Spleen (tissue), 11 donors: ENCODE data around the gene OR2A2. TPM values are rescaled to one million over a fixed set of nuclear protein-coding genes. Genes with fewer than 3 reads are reported as not detected.
A peak's percentile ranks its signal among the peaks of the same experiment; 100 is the strongest.
"Not testable (repeated sequence)": the region's sequence is repeated elsewhere in the genome, so short reads cannot be mapped to it uniquely, and the experiment has no call there.

Experiments used
- DNase-seq: peaks from one replicate; pipeline ENCODE4 v3.0.0-alpha.2; 2020
- H3K27ac ChIP-seq, 8 donors: fragments of 200-600 bp; sonication (generic) in 7 of 8; 1 replicate in 4 of 8; 2 replicates in 4 of 8; pipeline versions ENCODE4 v1.5.0 to v1.8.0; 2016 to 2021; ENCODE audit warnings: inconsistent platforms in 4 of 8, mild to moderate bottlenecking in 4 of 8, moderate library complexity in 1 of 8
- H3K27me3 ChIP-seq, 7 donors: fragments of 200-600 bp; sonication (generic) in 6 of 7; replicated peaks in 1 of 7; 1 replicate in 4 of 7; 2 replicates in 3 of 7; pipeline versions ENCODE4 v1.5.0 to v1.8.0; 2016 to 2021; ENCODE audit warnings: inconsistent platforms in 3 of 7, mild to moderate bottlenecking in 1 of 7
- H3K36me3 ChIP-seq, 6 donors: fragments of 200-600 bp; sonication (generic) in 5 of 6; 1 replicate in 4 of 6; 2 replicates in 2 of 6; pipeline versions ENCODE4 v1.5.0 to v1.8.0; 2016 to 2021; ENCODE audit warnings: inconsistent platforms in 2 of 6
- H3K4me1 ChIP-seq, 6 donors: fragments of 200-600 bp; sonication (generic) in 5 of 6; 1 replicate in 3 of 6; 2 replicates in 3 of 6; pipeline versions ENCODE4 v1.5.0 to v1.8.0; 2016 to 2021; ENCODE audit warnings: inconsistent platforms in 3 of 6
- H3K4me3 ChIP-seq, 8 donors: fragments of 200-600 bp; sonication (generic) in 7 of 8; 1 replicate in 4 of 8; 2 replicates in 4 of 8; pipeline versions ENCODE4 v1.5.0 to v1.8.0; 2016 to 2021; ENCODE audit warnings: inconsistent platforms in 4 of 8, mild to moderate bottlenecking in 4 of 8, moderate library complexity in 2 of 8
- H3K9me3 ChIP-seq, 8 donors: fragments of 200-600 bp; sonication (generic) in 7 of 8; 1 replicate in 4 of 8; 2 replicates in 4 of 8; pipeline versions ENCODE4 v1.5.0 to v1.8.0; 2016 to 2021; ENCODE audit warnings: inconsistent platforms in 4 of 8
- CTCF ChIP-seq, 11 experiments: fragments of 200-600 bp in 7 of 11; fragments of 450-650 bp in 4 of 11; sonication (generic) in 4 of 11; IDR thresholded peaks in 8 of 11; conservative IDR thresholded peaks in 3 of 11; 1 replicate in 7 of 11; 2 replicates in 4 of 11; pipeline versions ENCODE4 v1.4.0 to v1.8.0; 2016 to 2021; ENCODE audit warnings: antibody characterized with exemption in 11 of 11, inconsistent platforms in 4 of 11, mild to moderate bottlenecking in 1 of 11
- POLR2A ChIP-seq, 3 donors: fragments of 450-650 bp; IDR thresholded peaks; one replicate each; pipeline ENCODE4 v1.5.1; 2017; ENCODE audit warnings: antibody characterized with exemption in 3 of 3, mild to moderate bottlenecking in 1 of 3
- POLR2AphosphoS5 ChIP-seq, 3 donors: sonication (generic); formaldehyde crosslinking; IDR thresholded peaks; one replicate each; pipeline ENCODE4 v1.5.1; 2017; ENCODE audit warnings: antibody characterized with exemption in 3 of 3
- WGBS, 5 donors: extraction: QIAGEN DNeasy Blood & Tissue Kit in 3 of 5; methylation state at CpG; one replicate each; pipeline versions ENCODE4 v1.1.5 to v1.1.7; 2013 to 2018; 5-methylcytosine and 5-hydroxymethylcytosine counted together
- intact Hi-C: fragments of 100-400 bp; cut with DNase I; formaldehyde crosslinking; loops from one replicate; pipeline ENCODE4 v1.15.0; 2023; ENCODE audit warnings: low total_unique reads
- polyA plus RNA-seq, 3 donors: library from polyadenylated mRNA; stranded (reverse); fragments of 200-250 nt; gene quantifications; one replicate each; pipeline ENCODE4 v1.2.1, GENCODE V29; 2013
- total RNA-seq, 7 donors: library from RNA; depleted of rRNA in 3 of 7; stranded (reverse); fragments of >200 nt in 3 of 7; fragmentation: NEBNext Ultra II Directional in 4 of 7; extraction: Animal tissue kit (Norgen Biotek cat#: 25700) in 4 of 7; gene quantifications; one replicate each; pipeline versions ENCODE4 v1.1.0 to v1.2.1, GENCODE V29; 2016 to 2021
- donor health status: healthy with polysubstance abuse.
- donor health status: DM: no; HTN: no; CAD: no; lungs with moderate emphysema.
- donor health status: DM: no; HTN: no; CAD: no.
- donor health status: Bipolar disorder and iron deficiency.
- donor health status: healthy.
- donor health status: DM: no; HTN: no; CAD: no.
- donor health status: DM: yes; HTN: yes; CAD: no.

OR2A2 gene
- total and polyA plus RNA-seq, 10 donors = not detected

- TF ChIP-seq POLR2A (IDR thresholded peaks at IDR 0.05) (no peak), CTCF (IDR thresholded peaks at IDR 0.05 in 8 of 11, conservative IDR thresholded peaks at IDR 0.05 in 3 of 11) (no peak), POLR2AphosphoS5 (IDR thresholded peaks at IDR 0.05) (no peak)
- no peak within 1 kb of the TSS for H3K27ac ChIP-seq
- intact Hi-C loops = no loop called here
These were observed 13.5 kb downstream of the OR2A2 start, which contains the start of gene OR2A14 for GRCh38 chr7:144122876-144123275. Gene OR2A14, plus strand, starts transcription at chr7:144123176. Its CDS starts 5,937 bp downstream, at chr7:144129113.

GRCh38 chr7:144127714-144128334, 18.4 kb downstream of the OR2A2 start:
- TF ChIP-seq POLR2A (IDR thresholded peaks at IDR 0.05) = no peak
- TF ChIP-seq CTCF (IDR thresholded peaks at IDR 0.05 in 8 of 11, conservative IDR thresholded peaks at IDR 0.05 in 3 of 11) = peak in 10 of 11 experiments; percentile 40 to 87 (median 84)
- Histone ChIP-seq H3K27me3 (no peaks in the 10 kb centered on the region), H3K4me3 (no peak overlapping the region), H3K4me1 (peaks cover 0 to 3% (median 0%) of the 10 kb centered on the region in 6 donors), H3K36me3 (no peaks in the 10 kb centered on the region), H3K27ac (no peak overlapping the region), H3K9me3 (no peaks in the 10 kb centered on the region)
- peak; percentile 94 for DNase-seq
- 38 to 48% (median 42%) methylated on average over 6 of the region's 6 CpGs for WGBS, 5 donors
- intact Hi-C loops = no loop called here

More at GRCh38 chr7:144122876-144123275, 13.5 kb downstream of the OR2A2 start, which contains the start of gene OR2A14:
- Histone ChIP-seq H3K4me3 (no peak within 1 kb of the TSS), H3K9me3 (no peaks in the 10 kb centered on the region), H3K36me3 (no peaks in the 10 kb centered on the region), H3K27me3 (no peaks in the 10 kb centered on the region), H3K4me1 (peaks cover 0 to 3% (median 0%) of the 10 kb centered on the region in 6 donors)
- WGBS, 5 donors = 83 to 97% (median 89%) methylated on average over 1 of the region's 1 CpG
- no peak for DNase-seq

GRCh38 chr7:144129601-144130000, 20.2 kb downstream of the OR2A2 start:
- H3K4me1 ChIP-seq, H3K36me3 ChIP-seq, H3K9me3 ChIP-seq, intact Hi-C loops, H3K4me3 ChIP-seq, H3K27ac ChIP-seq, H3K27me3 ChIP-seq: not testable (repeated sequence)
- 91 to 93% (median 92%) methylated on average over 9 of the region's 9 CpGs for WGBS, 5 donors
- peak; percentile 54 for DNase-seq

GRCh38 chr7:144130730-144131129, 21.3 kb downstream of the OR2A2 start:
- no peaks in the 10 kb centered on the region for H3K27me3 ChIP-seq
- peaks cover 0 to 3% (median 0%) of the 10 kb centered on the region in 6 donors for H3K4me1 ChIP-seq
- no peak overlapping the region for H3K4me3 ChIP-seq
- H3K36me3 ChIP-seq = no peaks in the 10 kb centered on the region
- no peak overlapping the region for H3K27ac ChIP-seq
- H3K9me3 ChIP-seq = no peaks in the 10 kb centered on the region
- intact Hi-C loops = no loop called here
- WGBS, 5 donors = 84 to 92% (median 89%) methylated on average over 2 of the region's 2 CpGs
- TF ChIP-seq POLR2A (IDR thresholded peaks at IDR 0.05) = no peak
- no peak for TF ChIP-seq POLR2AphosphoS5 (IDR thresholded peaks at IDR 0.05)
- no peak for TF ChIP-seq CTCF (IDR thresholded peaks at IDR 0.05 in 8 of 11, conservative IDR thresholded peaks at IDR 0.05 in 3 of 11)
- peak; percentile 16 for DNase-seq
